ENCODE results near the gene USP54. TPM values are rescaled to one million over a fixed set of nuclear protein-coding genes. Genes with fewer than 3 reads are reported as not detected.

The USP54 gene
- total and polyA plus RNA-seq, 2 donors from 2014 or later, result 5.8 to 46.9 TPM

- H3K9ac ChIP-seq (ENCODE audit: low read length in 3 of 3), result no peak overlapping the region
- DNase-seq (no peak), FAIRE-seq (no peak)
- TF ChIP-seq, protein P1, sequence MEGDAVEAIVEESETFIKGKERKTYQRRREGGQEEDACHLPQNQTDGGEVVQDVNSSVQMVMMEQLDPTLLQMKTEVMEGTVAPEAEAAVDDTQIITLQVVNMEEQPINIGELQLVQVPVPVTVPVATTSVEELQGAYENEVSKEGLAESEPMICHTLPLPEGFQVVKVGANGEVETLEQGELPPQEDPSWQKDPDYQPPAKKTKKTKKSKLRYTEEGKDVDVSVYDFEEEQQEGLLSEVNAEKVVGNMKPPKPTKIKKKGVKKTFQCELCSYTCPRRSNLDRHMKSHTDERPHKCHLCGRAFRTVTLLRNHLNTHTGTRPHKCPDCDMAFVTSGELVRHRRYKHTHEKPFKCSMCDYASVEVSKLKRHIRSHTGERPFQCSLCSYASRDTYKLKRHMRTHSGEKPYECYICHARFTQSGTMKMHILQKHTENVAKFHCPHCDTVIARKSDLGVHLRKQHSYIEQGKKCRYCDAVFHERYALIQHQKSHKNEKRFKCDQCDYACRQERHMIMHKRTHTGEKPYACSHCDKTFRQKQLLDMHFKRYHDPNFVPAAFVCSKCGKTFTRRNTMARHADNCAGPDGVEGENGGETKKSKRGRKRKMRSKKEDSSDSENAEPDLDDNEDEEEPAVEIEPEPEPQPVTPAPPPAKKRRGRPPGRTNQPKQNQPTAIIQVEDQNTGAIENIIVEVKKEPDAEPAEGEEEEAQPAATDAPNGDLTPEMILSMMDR (IDR thresholded peaks at IDR 0.05; ENCODE audit: borderline replicate concordance, extremely low read depth, insufficient read depth), result no peak
- H3K9me3 ChIP-seq (ENCODE audit: control insufficient read depth in 2 of 3, insufficient read depth in 1 of 3, low read length in 3 of 3), result no peaks in the 10 kb centered on the region
- H3K4me3 ChIP-seq (ENCODE audit: low read length in 3 of 3), result no peak overlapping the region
- H3K36me3 ChIP-seq (ENCODE audit: control insufficient read depth in 2 of 3, insufficient read depth in 3 of 3, low read length in 3 of 3), result peaks cover 2 to 16% (median 3%) of the 10 kb centered on the region in 3 donors
- intact Hi-C loops (cut with DNase I), result no loop called here
- H3K4me1 ChIP-seq (ENCODE audit: control insufficient read depth in 2 of 3, insufficient read depth in 2 of 3, low read depth in 1 of 3, low read length in 3 of 3), result no peaks in the 10 kb centered on the region
- no peaks in the 10 kb centered on the region for H3K27me3 ChIP-seq (ENCODE audit: control insufficient read depth, insufficient read depth, low read length)
- H3K27ac ChIP-seq (ENCODE audit: low read depth in 2 of 2, low read length in 2 of 2), result no peak overlapping the region
These were observed 130.2 kb downstream of the USP54 start for GRCh38 chr10:73460897-73461296.

- FAIRE-seq (no peak), DNase-seq (no peak)
- no peaks in the 10 kb centered on the region for H3K27me3 ChIP-seq (ENCODE audit: control insufficient read depth, insufficient read depth, low read length)
- peaks cover 0 to 6% (median 2%) of the 10 kb centered on the region in 3 donors for H3K36me3 ChIP-seq (ENCODE audit: control insufficient read depth in 2 of 3, insufficient read depth in 3 of 3, low read length in 3 of 3)
- no peak overlapping the region for H3K4me3 ChIP-seq (ENCODE audit: low read length in 3 of 3)
- H3K27ac ChIP-seq (ENCODE audit: low read depth in 2 of 2, low read length in 2 of 2), result no peak overlapping the region
- TF ChIP-seq, protein P1 (IDR thresholded peaks at IDR 0.05; ENCODE audit: borderline replicate concordance, extremely low read depth, insufficient read depth), result no peak
- no peaks in the 10 kb centered on the region for H3K4me1 ChIP-seq (ENCODE audit: control insufficient read depth in 2 of 3, insufficient read depth in 2 of 3, low read depth in 1 of 3, low read length in 3 of 3)
- no peaks in the 10 kb centered on the region for H3K9me3 ChIP-seq (ENCODE audit: control insufficient read depth in 2 of 3, insufficient read depth in 1 of 3, low read length in 3 of 3)
- no peak overlapping the region for H3K9ac ChIP-seq (ENCODE audit: low read length in 3 of 3)
- intact Hi-C loops (cut with DNase I), result no loop called here
These were observed 131.3 kb downstream of the USP54 start for GRCh38 chr10:73459683-73460314.

GRCh38 chr10:73456187-73456890 is 134.8 kb downstream of the USP54 start:
- Histone ChIP-seq H3K27ac (ENCODE audit: low read depth in 2 of 2, low read length in 2 of 2) (no peak overlapping the region), H3K9ac (ENCODE audit: low read length in 3 of 3) (no peak overlapping the region), H3K4me3 (ENCODE audit: low read length in 3 of 3) (no peak overlapping the region), H3K4me1 (ENCODE audit: control insufficient read depth in 2 of 3, insufficient read depth in 2 of 3, low read depth in 1 of 3, low read length in 3 of 3) (no peaks in the 10 kb centered on the region), H3K36me3 (ENCODE audit: control insufficient read depth in 2 of 3, insufficient read depth in 3 of 3, low read length in 3 of 3) (peaks cover 0 to 3% (median 0%) of the 10 kb centered on the region in 3 donors), H3K9me3 (ENCODE audit: control insufficient read depth in 2 of 3, insufficient read depth in 1 of 3, low read length in 3 of 3) (no peaks in the 10 kb centered on the region), H3K27me3 (ENCODE audit: control insufficient read depth, insufficient read depth, low read length) (no peaks in the 10 kb centered on the region)
- TF ChIP-seq, protein P1 (IDR thresholded peaks at IDR 0.05; ENCODE audit: borderline replicate concordance, extremely low read depth, insufficient read depth), result no peak
- intact Hi-C loops (cut with DNase I), result no loop called here
- no peak for FAIRE-seq
- no peak for DNase-seq

Data from kidney (tissue), 14 donors.